T-cell (primary cell): Measurements from ENCODE around the gene ZXDC. TPM values are rescaled to one million over a fixed set of nuclear protein-coding genes. Genes with fewer than 3 reads are reported as not detected.

ENCODE experiments used
- ATAC-seq, 4 experiments: fragments of 200-7000 bp in 3 of 4; fragments of 150-1000 bp in 1 of 4; cut with Tn5 transposase; replicated peaks in 1 of 4; 1 replicate in 3 of 4; 2 replicates in 1 of 4; pipeline ENCODE4 v1.10.0; 2021; ENCODE audit warnings: moderate library complexity in 3 of 4, mild to moderate bottlenecking in 2 of 4, moderate number of reproducible peaks in 1 of 4
- CTCF ChIA-PET, 2 donors: fragments of 300-600 bp; sonication (Branson Sonifier 250); formaldehyde crosslinking; loops; one replicate each; lab custom pipeline; 2022; ENCODE audit warnings: antibody characterized with exemption in 2 of 2; lab: Charles Lee
- POLR2A ChIA-PET, 2 donors: fragments of 300-600 bp; sonication (Branson Sonifier 250); formaldehyde crosslinking; loops; one replicate each; lab custom pipeline; 2022; ENCODE audit warnings: antibody characterized with exemption in 2 of 2; lab: Charles Lee
- DNase-seq, 35 experiments: peaks; one replicate each; pipeline versions ENCODE4 v3.0.0 to v3.0.0-alpha.2; 2013 to 2023
- H3K27ac ChIP-seq: one replicate; pipeline ENCODE4 v1.5.1; 2013; ENCODE audit warnings: low read length
- H3K27me3 ChIP-seq, 2 experiments: replicated peaks in 1 of 2; 1 replicate in 1 of 2; 2 replicates in 1 of 2; pipeline versions ENCODE4 v1.6.1 to v1.7.0; 2013; ENCODE audit warnings: low read length in 1 of 2, mixed read lengths in 1 of 2; ENCODE audit not compliant: control insufficient read depth in 2 of 2, insufficient read depth in 2 of 2; ENCODE audit errors: extremely low read depth in 1 of 2
- H3K36me3 ChIP-seq, 2 donors: 1 replicate in 1 of 2; 2 replicates in 1 of 2; pipeline versions ENCODE4 v1.6.1 to v1.7.0; 2013; ENCODE audit warnings: low read length in 1 of 2; ENCODE audit not compliant: control insufficient read depth in 2 of 2, insufficient read depth in 1 of 2; ENCODE audit errors: extremely low read depth in 1 of 2
- H3K4me1 ChIP-seq, 2 experiments: 1 replicate in 1 of 2; 2 replicates in 1 of 2; pipeline versions ENCODE4 v1.6.1 to v1.7.0; 2013; ENCODE audit warnings: low read length in 2 of 2, mixed read lengths in 1 of 2; ENCODE audit not compliant: insufficient read depth in 2 of 2, control insufficient read depth in 1 of 2; ENCODE audit errors: extremely low read depth in 1 of 2
- H3K4me3 ChIP-seq, 2 donors: 1 replicate in 1 of 2; 2 replicates in 1 of 2; pipeline versions ENCODE4 v1.5.1 to v1.7.0; 2013; ENCODE audit warnings: mild to moderate bottlenecking in 2 of 2, low read length in 1 of 2, moderate library complexity in 1 of 2; ENCODE audit not compliant: control insufficient read depth in 1 of 2; ENCODE audit errors: extremely low read depth in 1 of 2
- H3K9me3 ChIP-seq: 2 replicates; pipeline ENCODE4 v1.7.0; 2013
- H3K27ac Mint-ChIP-seq, 2 donors: one replicate each; pipeline ENCODE4 v1.8.0; 2020 to 2021; ENCODE audit warnings: mild to moderate bottlenecking in 2 of 2, mixed read lengths in 2 of 2
- H3K27me3 Mint-ChIP-seq, 2 donors: one replicate each; pipeline ENCODE4 v1.8.0; 2021 to 2022; ENCODE audit warnings: mixed read lengths in 2 of 2
- H3K36me3 Mint-ChIP-seq: one replicate; pipeline ENCODE4 v1.8.0; 2021; ENCODE audit warnings: mixed read lengths
- H3K4me1 Mint-ChIP-seq, 3 donors: one replicate each; pipeline ENCODE4 v1.8.0; 2020 to 2022; ENCODE audit warnings: mixed read lengths in 3 of 3, mild to moderate bottlenecking in 1 of 3
- H3K4me3 Mint-ChIP-seq, 3 donors: one replicate each; pipeline ENCODE4 v1.8.0; 2020 to 2022; ENCODE audit warnings: mild to moderate bottlenecking in 3 of 3, mixed read lengths in 3 of 3, moderate library complexity in 3 of 3
- H3K9me3 Mint-ChIP-seq, 3 donors: one replicate each; pipeline ENCODE4 v1.8.0; 2020 to 2022; ENCODE audit warnings: mixed read lengths in 3 of 3
- WGBS: methylation state at CpG from one replicate; pipeline ENCODE4 v1.1.5; 2013; ENCODE audit warnings: missing lambda C conversion rate; ENCODE audit not compliant: insufficient coverage; 5-methylcytosine and 5-hydroxymethylcytosine counted together
- total RNA-seq, 35 experiments: library from RNA in 6 of 35; stranded (reverse) in 6 of 35; fragments of 120-200 nt in 1 of 35; gene quantifications; one replicate each; pipeline versions ENCODE4 v1.2.1 to v1.2.4 and lab custom pipeline; 2013 to 2026

ZXDC gene
- total RNA-seq, 5 donors from 2014 or later (not counting 1 experiment from before 2014, with no cell fraction given), result 57.6 to 68.7 (median 61.8) TPM

DNA sequence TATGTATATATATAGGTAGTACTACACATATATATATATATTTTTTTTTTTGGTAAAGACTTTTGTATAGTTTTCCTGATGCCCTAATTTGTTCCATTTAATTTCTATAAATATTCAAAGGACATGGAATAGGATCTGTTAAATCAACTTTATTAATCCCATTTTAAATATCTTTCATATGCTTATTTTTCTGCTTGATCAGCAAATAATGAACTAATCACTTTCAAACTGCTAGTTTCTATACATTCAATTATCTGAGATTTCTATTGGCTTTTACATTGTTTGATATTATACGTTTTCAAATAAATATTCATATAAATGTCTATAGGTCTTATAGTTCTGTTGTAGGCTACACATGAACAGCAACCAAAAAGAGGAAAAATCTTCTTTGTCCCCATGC, 21.7 kb downstream of the ZXDC start:
- peaks cover 10 to 71% of the 10 kb centered on the region in 2 donors for H3K36me3 ChIP-seq
- WGBS, result no CpG with 5 or more reads among the region's 1 CpG
- no peaks in the 10 kb centered on the region for H3K9me3 ChIP-seq
- no peak for ATAC-seq
- no peak overlapping the region for H3K27ac Mint-ChIP-seq
- no peaks in the 10 kb centered on the region for H3K27me3 Mint-ChIP-seq
- H3K36me3 Mint-ChIP-seq, result peaks cover 53% of the 10 kb centered on the region
- no peaks in the 10 kb centered on the region for H3K27me3 ChIP-seq
- H3K4me3 ChIP-seq, result no peak overlapping the region
- H3K27ac ChIP-seq, result no peak overlapping the region
- H3K4me1 Mint-ChIP-seq, result peaks cover 9 to 16% (median 11%) of the 10 kb centered on the region in 3 donors
- no peaks in the 10 kb centered on the region for H3K9me3 Mint-ChIP-seq
- CTCF ChIA-PET, result no interaction called here
- no peaks in the 10 kb centered on the region for H3K4me1 ChIP-seq
- no peak for DNase-seq
- no peak overlapping the region for H3K4me3 Mint-ChIP-seq
- POLR2A ChIA-PET, result no interaction called here

DNA sequence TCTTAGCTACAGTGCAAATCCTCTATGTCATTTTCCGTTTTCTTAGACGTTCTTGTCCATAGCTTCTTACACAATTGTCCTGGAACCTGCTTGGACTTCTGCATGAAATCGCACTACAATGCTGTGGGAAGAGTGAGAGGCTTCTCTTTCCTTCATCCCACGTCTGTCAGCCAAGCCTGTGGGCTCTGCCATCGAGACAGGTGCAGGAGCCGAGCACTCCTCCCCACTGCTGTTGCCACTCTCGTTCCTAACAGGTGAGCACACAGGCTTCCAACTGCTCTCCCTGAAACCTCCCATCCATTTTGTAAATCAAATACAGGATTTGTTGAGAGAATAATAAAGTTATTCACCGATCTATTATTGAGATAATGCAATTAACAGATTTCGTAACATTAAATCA, 23.5 kb downstream of the ZXDC start:
- no CpG with 5 or more reads among the region's 9 CpGs for WGBS
- ATAC-seq (no peak), DNase-seq (no peak)
- Mint-ChIP-seq H3K27ac (no peak overlapping the region), H3K4me1 (peaks cover 6 to 11% (median 11%) of the 10 kb centered on the region in 3 donors), H3K27me3 (no peaks in the 10 kb centered on the region), H3K4me3 (no peak overlapping the region), H3K36me3 (peaks cover 42% of the 10 kb centered on the region), H3K9me3 (no peaks in the 10 kb centered on the region)
- Histone ChIP-seq H3K27ac (no peak overlapping the region), H3K4me3 (no peak overlapping the region), H3K36me3 (peaks cover 9 to 68% of the 10 kb centered on the region in 2 donors), H3K9me3 (no peaks in the 10 kb centered on the region), H3K4me1 (no peaks in the 10 kb centered on the region), H3K27me3 (no peaks in the 10 kb centered on the region)
- ChIA-PET POLR2A (no interaction called here), CTCF (interaction anchor here in 1 of 2 donors (0.7 kb wide), 1 partner anchor 38 kb away, joined by 3 read pairs; no protein-coding TSS in a partner anchor)

- Histone ChIP-seq H3K27me3 (no peaks in the 10 kb centered on the region), H3K4me1 (no peaks in the 10 kb centered on the region), H3K9me3 (no peaks in the 10 kb centered on the region), H3K27ac (no peak overlapping the region), H3K36me3 (peaks cover 9 to 62% of the 10 kb centered on the region in 2 donors), H3K4me3 (no peak overlapping the region)
- ChIA-PET CTCF (interaction anchor here in 1 of 2 donors (0.8 kb wide), 1 partner anchor 11 kb away, joined by 3 read pairs; no protein-coding TSS in a partner anchor), POLR2A (no interaction called here)
- DNase-seq (no peak), ATAC-seq (no peak)
- no peaks in the 10 kb centered on the region for H3K9me3 Mint-ChIP-seq
- H3K36me3 Mint-ChIP-seq, result peaks cover 39% of the 10 kb centered on the region
- peaks cover 4 to 11% (median 6%) of the 10 kb centered on the region in 3 donors for H3K4me1 Mint-ChIP-seq
- no peak overlapping the region for H3K27ac Mint-ChIP-seq
- 95% methylated on average over 11 of the region's 12 CpGs for WGBS
- H3K27me3 Mint-ChIP-seq, result no peaks in the 10 kb centered on the region
- H3K4me3 Mint-ChIP-seq, result no peak overlapping the region
Observed at GRCh38 chr3:126451511-126451910, 24.2 kb downstream of the ZXDC start.

GRCh38 chr3:126450744-126451143, 24.9 kb downstream of the ZXDC start:
- H3K9me3 Mint-ChIP-seq, result no peaks in the 10 kb centered on the region
- WGBS, result 87% methylated on average over 2 of the region's 3 CpGs
- H3K27ac Mint-ChIP-seq, result no peak overlapping the region

DNA sequence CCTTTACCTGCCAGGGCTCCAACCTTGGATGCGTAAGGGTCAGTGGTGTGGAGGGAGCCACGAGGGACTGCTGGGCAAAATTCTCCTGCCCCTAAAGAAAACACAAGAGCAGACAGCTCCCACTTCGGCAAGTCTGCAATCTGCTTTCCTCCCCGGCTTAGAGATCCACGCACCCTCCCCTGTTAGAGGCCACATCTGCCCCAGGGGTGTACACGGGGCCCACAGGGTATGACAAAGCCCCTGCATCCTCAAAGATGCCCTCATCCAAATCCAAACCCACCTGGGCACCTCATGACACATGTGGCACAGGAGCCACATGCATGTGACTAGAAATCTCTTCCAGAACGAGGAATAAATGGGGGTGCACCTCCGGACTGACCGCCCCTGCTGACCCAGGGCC, 25.5 kb downstream of the ZXDC start:
- Mint-ChIP-seq H3K4me1 (peaks cover under 1 to 17% (median 1%) of the 10 kb centered on the region in 3 donors), H3K4me3 (no peak overlapping the region), H3K36me3 (peaks cover 42% of the 10 kb centered on the region), H3K9me3 (no peaks in the 10 kb centered on the region), H3K27me3 (no peaks in the 10 kb centered on the region), H3K27ac (no peak overlapping the region)
- no peak for DNase-seq
- Histone ChIP-seq H3K36me3 (peaks cover 9 to 52% of the 10 kb centered on the region in 2 donors), H3K9me3 (no peaks in the 10 kb centered on the region), H3K27me3 (no peaks in the 10 kb centered on the region), H3K27ac (no peak overlapping the region), H3K4me1 (no peaks in the 10 kb centered on the region), H3K4me3 (no peak overlapping the region)
- POLR2A ChIA-PET, result no interaction called here
- 80% methylated on average over 7 of the region's 9 CpGs for WGBS
- ATAC-seq, result no peak
- CTCF ChIA-PET, result interaction anchor here in 1 of 2 donors (0.6 kb wide), 1 partner anchor 851 kb away, joined by 3 read pairs; no protein-coding TSS in a partner anchor

More at GRCh38 chr3:126450744-126451143, 24.9 kb downstream of the ZXDC start:
- DNase-seq (no peak), ATAC-seq (no peak)
- Histone ChIP-seq H3K4me3 (no peak overlapping the region), H3K36me3 (peaks cover 9 to 54% of the 10 kb centered on the region in 2 donors), H3K4me1 (no peaks in the 10 kb centered on the region), H3K9me3 (no peaks in the 10 kb centered on the region), H3K27ac (no peak overlapping the region), H3K27me3 (no peaks in the 10 kb centered on the region)
- ChIA-PET POLR2A (no interaction called here), CTCF (interaction anchor here in 1 of 2 donors (0.6 kb wide), 1 partner anchor 852 kb away, joined by 3 read pairs; no protein-coding TSS in a partner anchor)
- Mint-ChIP-seq H3K4me3 (no peak overlapping the region), H3K36me3 (peaks cover 44% of the 10 kb centered on the region), H3K4me1 (peaks cover 4 to 16% (median 4%) of the 10 kb centered on the region in 3 donors), H3K27me3 (no peaks in the 10 kb centered on the region)

DNA sequence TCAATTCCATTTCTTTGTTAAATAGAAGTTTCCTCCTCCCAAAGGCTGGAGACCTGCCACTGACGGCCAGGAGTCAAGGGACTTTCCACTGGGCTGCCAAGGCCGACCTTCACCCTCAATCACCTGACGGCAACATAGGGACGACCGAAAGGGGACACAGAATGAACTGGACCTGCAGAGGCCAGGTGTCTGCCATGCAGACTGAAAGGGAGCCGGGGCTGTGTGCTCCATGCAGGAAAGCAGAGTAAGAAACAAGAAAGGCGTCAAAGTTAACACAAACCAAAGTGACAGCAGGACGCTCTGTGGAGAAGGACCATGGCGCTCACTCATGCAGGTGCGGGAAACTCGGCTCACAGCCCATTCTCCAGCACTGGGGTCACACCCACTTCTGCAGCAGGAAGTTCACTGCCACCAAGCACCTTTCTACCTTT, 26.1 kb downstream of the ZXDC start:
- Mint-ChIP-seq H3K27me3 (no peaks in the 10 kb centered on the region), H3K9me3 (no peaks in the 10 kb centered on the region), H3K27ac (no peak overlapping the region), H3K4me3 (no peak overlapping the region), H3K36me3 (peaks cover 39% of the 10 kb centered on the region), H3K4me1 (peaks cover 0 to 17% (median 0%) of the 10 kb centered on the region in 3 donors)
- CTCF ChIA-PET, result no interaction called here
- 98% methylated on average over 9 of the region's 11 CpGs for WGBS
- H3K9me3 ChIP-seq, result no peaks in the 10 kb centered on the region
- no peak overlapping the region for H3K4me3 ChIP-seq
- no peaks in the 10 kb centered on the region for H3K4me1 ChIP-seq
- no peak for DNase-seq
- H3K36me3 ChIP-seq, result peaks cover 9 to 46% of the 10 kb centered on the region in 2 donors
- H3K27me3 ChIP-seq, result no peaks in the 10 kb centered on the region
- POLR2A ChIA-PET, result no interaction called here
- no peak overlapping the region for H3K27ac ChIP-seq
- ATAC-seq, result no peak
